ENCODE measurements around the gene BORCS5. TPM values are rescaled to one million over a fixed set of nuclear protein-coding genes. Genes with fewer than 3 reads are reported as not detected.
"Not testable (repeated sequence)": the region's sequence is repeated elsewhere in the genome, so short reads cannot be mapped to it uniquely, and the experiment has no call there.

Gene BORCS5
- total and polyA plus RNA-seq, 2 experiments from 2014 or later = 7.7 to 14.1 TPM

DNA sequence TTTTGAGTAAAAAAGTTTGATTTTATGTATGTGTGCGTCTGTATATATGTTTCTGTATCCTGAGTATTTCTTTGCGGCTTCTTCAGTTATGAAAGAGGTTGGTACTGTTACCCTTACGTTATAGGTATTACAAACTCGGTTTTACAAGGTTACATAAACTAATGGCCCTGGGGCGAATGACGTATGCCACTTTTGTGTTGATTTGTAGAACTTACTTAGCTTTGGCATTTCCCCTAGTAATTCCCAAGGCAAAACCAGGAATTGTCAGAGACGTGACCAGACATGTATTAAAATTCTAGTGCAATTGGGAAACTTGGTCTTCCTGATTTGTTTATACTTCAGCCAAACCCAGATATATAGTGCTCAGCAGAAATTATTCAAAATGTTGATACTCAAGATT is 112.5 kb downstream of the BORCS5 start:
- no peaks in the 10 kb centered on the region for H3K27me3 ChIP-seq (replicated peaks; ENCODE audit: insufficient read depth)
- no peaks in the 10 kb centered on the region for H3K36me3 ChIP-seq (ENCODE audit: low read depth)
- H3K9me3 ChIP-seq (ENCODE audit: low read depth) = no peaks in the 10 kb centered on the region
- H2AFZ ChIP-seq = no peak overlapping the region
- H3K4me1 ChIP-seq (ENCODE audit: insufficient read depth) = no peaks in the 10 kb centered on the region
- H3K4me2 ChIP-seq (ENCODE audit: unreplicated experiment) = no peak overlapping the region
- no peak for TF ChIP-seq EZH2phosphoT487 (IDR thresholded peaks at IDR 0.05; ENCODE audit: insufficient read depth, low read depth)
- no peak for TF ChIP-seq EZH2 (IDR thresholded peaks at IDR 0.05; ENCODE audit: insufficient read depth, poor library complexity, severe bottlenecking)
- in situ Hi-C loops (cut with MboI) = no loop called here
- 92 to 93% methylated on average over 7 of the region's 7 CpGs for WGBS, 2 experiments (ENCODE audit: low coverage in 1 of 2, low lambda C conversion rate in 2 of 2, missing lambda C conversion rate in 2 of 2)
- H3K4me3 ChIP-seq = no peak overlapping the region
- no peaks in the 10 kb centered on the region for H4K20me1 ChIP-seq (ENCODE audit: insufficient read depth)
- no peaks in the 10 kb centered on the region for H3K79me2 ChIP-seq (ENCODE audit: insufficient read depth)
- no peaks in the 10 kb centered on the region for H3K9me2 ChIP-seq (ENCODE audit: insufficient read depth)
- H3K27ac ChIP-seq = no peak overlapping the region
- no peaks in the 10 kb centered on the region for H3F3A ChIP-seq (ENCODE audit: insufficient read depth)
- no peak for DNase-seq
- H3K9ac ChIP-seq = no peak overlapping the region

GRCh38 chr12:12470751-12471306 is 114.0 kb downstream of the BORCS5 start:
- no peaks in the 10 kb centered on the region for H4K20me1 ChIP-seq (ENCODE audit: insufficient read depth)
- H3F3A ChIP-seq (ENCODE audit: insufficient read depth) = no peaks in the 10 kb centered on the region
- no peaks in the 10 kb centered on the region for H3K36me3 ChIP-seq (ENCODE audit: low read depth)
- H3K27me3 ChIP-seq (replicated peaks; ENCODE audit: insufficient read depth) = no peaks in the 10 kb centered on the region
- no peaks in the 10 kb centered on the region for H3K9me2 ChIP-seq (ENCODE audit: insufficient read depth)
- no peak overlapping the region for H3K27ac ChIP-seq
- H3K9me3 ChIP-seq (ENCODE audit: low read depth) = no peaks in the 10 kb centered on the region
- H3K79me2 ChIP-seq (ENCODE audit: insufficient read depth) = no peaks in the 10 kb centered on the region
- no peaks in the 10 kb centered on the region for H3K4me1 ChIP-seq (ENCODE audit: insufficient read depth)
- H3K9ac ChIP-seq = no peak overlapping the region
- H2AFZ ChIP-seq = no peak overlapping the region
- no peak for TF ChIP-seq EZH2 (IDR thresholded peaks at IDR 0.05; ENCODE audit: insufficient read depth, poor library complexity, severe bottlenecking)
- TF ChIP-seq EZH2phosphoT487 (IDR thresholded peaks at IDR 0.05; ENCODE audit: insufficient read depth, low read depth) = no peak
- no peak for DNase-seq
- H3K4me3 ChIP-seq = no peak overlapping the region
- 92 to 93% methylated on average over 7 of the region's 7 CpGs for WGBS, 2 experiments (ENCODE audit: low coverage in 1 of 2, low lambda C conversion rate in 2 of 2, missing lambda C conversion rate in 2 of 2)
- in situ Hi-C loops (cut with MboI) = no loop called here
- no peak overlapping the region for H3K4me2 ChIP-seq (ENCODE audit: unreplicated experiment)

GRCh38 chr12:12471982-12472961 is 115.4 kb downstream of the BORCS5 start:
- in situ Hi-C loops (cut with MboI); H3K36me3 ChIP-seq (ENCODE audit: low read depth): not testable (repeated sequence)

GRCh38 chr12:12473223-12473622 is 116.3 kb downstream of the BORCS5 start:
- no peak overlapping the region for H2AFZ ChIP-seq
- no peaks in the 10 kb centered on the region for H3K9me2 ChIP-seq (ENCODE audit: insufficient read depth)
- TF ChIP-seq EZH2phosphoT487 (IDR thresholded peaks at IDR 0.05; ENCODE audit: insufficient read depth, low read depth) (no peak), EZH2 (IDR thresholded peaks at IDR 0.05; ENCODE audit: insufficient read depth, poor library complexity, severe bottlenecking) (no peak)
- H3K79me2 ChIP-seq (ENCODE audit: insufficient read depth) = no peaks in the 10 kb centered on the region
- no peak overlapping the region for H3K4me3 ChIP-seq
- H3K9me3 ChIP-seq (ENCODE audit: low read depth) = no peaks in the 10 kb centered on the region
- H3K27ac ChIP-seq = no peak overlapping the region
- peaks cover 6% of the 10 kb centered on the region; the same call in 1 of the 2 replicates for H3K36me3 ChIP-seq (ENCODE audit: low read depth)
- in situ Hi-C loops (cut with MboI) = no loop called here
- no peak for DNase-seq
- H3F3A ChIP-seq (ENCODE audit: insufficient read depth) = no peaks in the 10 kb centered on the region
- H3K27me3 ChIP-seq (replicated peaks; ENCODE audit: insufficient read depth) = no peaks in the 10 kb centered on the region
- H3K9ac ChIP-seq = no peak overlapping the region
- no peaks in the 10 kb centered on the region for H4K20me1 ChIP-seq (ENCODE audit: insufficient read depth)
- H3K4me2 ChIP-seq (ENCODE audit: unreplicated experiment) = no peak overlapping the region
- WGBS, 2 experiments (ENCODE audit: low coverage in 1 of 2, low lambda C conversion rate in 2 of 2, missing lambda C conversion rate in 2 of 2) = 98% methylated on average over 4 of the region's 4 CpGs
- no peaks in the 10 kb centered on the region for H3K4me1 ChIP-seq (ENCODE audit: insufficient read depth)

More at GRCh38 chr12:12471982-12472961, 115.4 kb downstream of the BORCS5 start:
- not testable (repeated sequence) for H2AFZ ChIP-seq; H3K4me2 ChIP-seq (ENCODE audit: unreplicated experiment); H3K4me3 ChIP-seq; H3F3A ChIP-seq (ENCODE audit: insufficient read depth); H3K9ac ChIP-seq; H3K9me2 ChIP-seq (ENCODE audit: insufficient read depth); H3K9me3 ChIP-seq (ENCODE audit: low read depth); DNase-seq; H3K27ac ChIP-seq; H3K27me3 ChIP-seq (replicated peaks; ENCODE audit: insufficient read depth); H3K79me2 ChIP-seq (ENCODE audit: insufficient read depth); H4K20me1 ChIP-seq (ENCODE audit: insufficient read depth); H3K4me1 ChIP-seq (ENCODE audit: insufficient read depth)
- 90 to 94% methylated on average over 35 to 37 of the region's 37 CpGs for WGBS, 2 experiments (ENCODE audit: low coverage in 1 of 2, low lambda C conversion rate in 2 of 2, missing lambda C conversion rate in 2 of 2)

All from GM23248 (cell line).